Measurements from ENCODE around the gene REV3L.
A peak's percentile ranks its signal among the peaks of the same experiment; 100 is the strongest.
"Not testable (repeated sequence)": the region's sequence is repeated elsewhere in the genome, so short reads cannot be mapped to it uniquely, and the experiment has no call there.

The REV3L gene

DNA sequence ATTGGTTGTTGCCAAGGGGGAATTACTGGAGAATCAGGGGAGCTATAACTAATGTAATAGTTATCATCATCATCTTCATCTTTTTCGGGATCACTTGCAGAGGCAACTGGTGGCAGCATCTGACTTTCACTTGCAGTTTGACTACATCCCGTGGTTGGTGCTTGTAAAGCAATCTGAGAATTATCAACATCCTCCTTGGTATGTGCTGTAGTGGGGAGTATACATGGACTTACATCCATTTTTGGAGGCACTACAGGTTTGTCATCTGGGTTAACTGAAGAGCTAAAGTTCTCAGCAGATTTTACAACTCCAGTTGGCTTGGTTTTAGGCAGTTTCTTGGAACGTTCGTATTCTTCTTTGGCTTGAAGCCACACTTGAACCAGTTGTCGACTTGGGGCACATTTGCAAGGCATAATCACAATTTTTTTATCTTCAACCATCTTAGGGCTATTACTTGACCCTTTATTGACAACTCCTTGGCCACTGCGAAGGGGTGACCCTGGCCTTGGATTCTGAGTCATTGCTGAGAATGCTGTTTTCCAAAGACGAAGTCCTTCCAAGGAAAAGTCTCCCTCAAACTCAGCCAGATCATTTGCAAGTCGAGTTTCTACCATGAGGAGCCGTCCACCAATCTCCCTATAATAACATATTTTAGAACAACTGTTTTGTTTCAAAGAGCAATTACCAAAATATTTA is 115.5 kb downstream of the REV3L start:
- DNase-seq (ENCODE audit: low spot score), result no peak

DNA sequence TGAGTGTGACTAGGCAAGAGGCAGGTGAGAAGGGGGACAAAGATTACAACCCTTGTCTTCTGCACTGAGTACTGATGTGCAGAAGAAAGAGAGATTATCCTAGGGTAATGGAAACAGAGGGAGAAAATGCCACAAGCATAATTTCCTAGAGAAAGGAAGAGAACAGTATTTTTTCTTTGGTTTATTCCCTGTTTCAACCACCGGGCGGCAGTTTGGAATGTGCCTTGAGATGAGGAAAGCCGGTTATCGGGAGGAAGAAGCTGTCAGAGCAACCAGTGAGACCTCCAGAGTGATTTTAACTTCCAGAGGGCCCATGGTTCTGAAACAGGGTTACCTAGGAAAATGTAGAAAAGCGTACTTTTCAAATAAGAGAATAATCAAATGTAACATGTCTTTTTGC is 121.4 kb downstream of the REV3L start:
- peak; percentile 52 for DNase-seq (ENCODE audit: low spot score)

DNA sequence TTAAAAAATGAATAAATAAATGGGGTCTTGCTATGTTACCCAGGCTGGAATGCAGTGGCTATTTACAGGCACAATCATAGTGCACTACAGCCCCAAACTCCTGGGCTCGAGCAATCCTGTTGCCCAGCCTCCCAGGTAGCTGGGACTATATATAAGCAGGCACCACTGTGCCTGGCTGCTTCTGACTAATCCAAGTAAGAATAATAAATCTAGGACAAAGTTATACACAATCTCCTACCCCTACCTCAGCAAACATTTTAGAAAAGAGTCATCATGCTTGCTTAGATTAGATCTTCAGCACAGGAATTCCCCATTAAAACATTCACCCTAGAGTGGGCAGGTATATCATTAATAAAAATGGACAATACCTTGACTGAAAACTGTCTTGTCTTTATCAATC is 124.6 kb downstream of the REV3L start:
- peak; percentile 91 for DNase-seq (ENCODE audit: low spot score)

DNA sequence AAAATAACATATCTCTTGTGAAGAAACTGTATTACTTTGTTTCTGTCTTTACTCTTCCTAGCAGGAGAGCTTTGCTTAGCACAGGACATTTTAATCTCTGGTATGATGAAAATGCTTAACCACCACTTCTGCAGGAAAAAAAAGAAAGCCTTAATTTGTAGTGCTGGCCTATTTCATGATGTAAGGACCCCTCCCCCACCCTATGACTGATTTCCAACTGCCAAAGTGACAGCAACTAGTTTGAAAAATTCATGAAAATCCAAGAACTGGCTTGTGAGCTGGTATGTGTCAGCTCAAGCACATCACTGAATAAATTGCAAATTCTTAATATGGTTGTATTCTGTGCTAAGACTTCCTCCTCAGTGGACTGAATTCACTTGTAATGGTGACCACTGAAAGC is 125.3 kb downstream of the REV3L start:
- DNase-seq (ENCODE audit: low spot score), result peak; percentile 75

DNA sequence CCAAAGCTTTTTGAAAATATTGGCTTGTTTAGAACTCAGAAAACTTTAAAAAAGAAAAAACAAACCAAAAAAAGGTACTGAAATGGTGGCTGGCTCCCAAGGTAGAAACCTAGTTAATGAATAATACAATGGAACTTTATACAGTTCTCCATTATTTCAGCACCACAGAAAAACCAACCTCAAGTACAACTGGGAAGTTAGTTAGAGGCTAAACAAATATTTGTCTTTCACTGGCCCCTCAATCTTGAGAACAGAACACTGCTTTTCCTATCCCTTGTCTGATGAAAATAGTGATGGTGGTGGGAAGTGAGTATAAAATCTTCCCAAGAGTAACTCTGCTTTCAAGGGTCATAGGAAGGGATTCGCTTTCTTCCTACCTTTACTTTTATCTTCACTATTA is 126.5 kb downstream of the REV3L start:
- DNase-seq (ENCODE audit: low spot score), result peak; percentile 26

DNA sequence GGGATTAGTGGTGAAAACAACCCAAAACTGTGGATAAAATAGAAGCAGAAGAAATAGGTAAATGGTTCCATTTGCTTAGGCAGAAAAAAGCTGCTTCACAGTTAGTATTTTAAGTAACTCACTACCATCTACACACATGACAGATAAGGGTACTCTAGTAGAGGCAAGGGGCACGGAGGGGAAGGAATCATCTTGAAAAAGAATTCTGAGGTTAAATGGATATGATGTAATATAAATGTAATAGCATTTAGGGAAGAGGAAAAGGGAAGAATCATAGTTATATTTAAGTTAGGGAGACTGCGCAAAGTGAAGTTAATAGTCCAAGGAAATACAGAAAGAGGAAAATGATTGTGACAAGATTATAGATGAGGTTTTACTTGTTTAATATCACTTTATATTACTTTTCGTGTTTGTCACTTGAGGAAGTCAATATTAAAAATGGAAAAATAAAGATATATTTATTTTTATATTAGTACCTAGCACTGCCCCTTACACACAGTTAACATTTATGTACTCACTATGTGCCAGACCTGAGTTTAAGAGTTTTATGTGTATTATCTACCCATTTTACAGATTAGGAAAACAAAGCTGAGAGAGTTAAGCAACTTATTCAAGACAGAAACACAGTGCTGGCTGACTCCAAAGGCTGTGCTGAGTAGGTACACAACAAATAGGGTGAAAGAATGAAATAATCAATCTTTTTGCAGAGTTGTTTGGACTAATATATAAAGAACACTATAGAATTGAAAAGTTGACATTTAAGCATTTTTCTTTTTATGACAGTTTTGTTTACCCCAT is 128.1 kb downstream of the REV3L start:
- no peak for DNase-seq (ENCODE audit: low spot score)

DNA sequence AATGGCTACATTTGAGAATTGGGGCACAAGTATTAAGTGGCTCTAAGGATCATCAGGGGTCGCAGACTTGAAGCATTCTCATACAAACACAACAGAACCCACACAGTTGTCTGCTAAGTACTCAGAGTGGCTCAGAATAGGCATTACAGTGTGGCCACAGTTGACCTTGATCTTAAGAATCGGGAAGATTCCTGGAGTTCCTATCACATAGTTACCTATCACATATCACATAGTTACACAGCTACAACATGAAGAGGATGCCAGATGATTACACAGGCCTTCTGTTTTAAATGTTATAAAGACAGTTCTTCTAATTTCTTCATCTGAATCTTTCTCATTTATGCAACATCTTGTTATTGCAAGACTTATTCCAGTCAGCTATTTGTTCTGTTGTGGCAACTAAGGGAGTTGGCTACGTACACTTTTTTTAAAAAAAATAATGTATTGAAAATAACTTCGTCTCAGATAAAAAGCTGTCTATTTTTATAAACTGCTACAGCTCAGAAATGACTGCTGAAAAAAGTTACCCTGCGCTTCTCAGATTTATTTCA is 129.0 kb downstream of the REV3L start:
- DNase-seq (ENCODE audit: low spot score), result peak; percentile 2

DNA sequence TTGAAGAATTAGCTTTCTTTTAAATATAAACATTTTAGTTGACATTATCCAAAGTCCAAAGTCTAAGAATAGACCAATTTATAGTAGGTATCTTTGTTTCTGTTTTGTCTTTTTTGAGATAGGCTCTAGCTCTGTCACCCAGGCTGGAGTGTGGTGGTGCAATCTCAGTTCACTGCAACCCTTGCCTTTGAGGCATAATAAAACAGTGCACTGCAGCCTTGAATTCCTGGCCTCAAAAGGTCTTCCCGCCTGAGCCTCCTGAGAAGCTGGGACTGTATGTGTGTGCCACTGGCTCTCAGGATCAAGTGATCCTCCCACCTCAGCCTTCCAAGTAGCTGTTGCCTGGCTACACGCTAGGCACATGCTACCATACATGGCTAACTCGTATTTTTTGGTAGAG is 135.4 kb downstream of the REV3L start:
- no peak for DNase-seq (ENCODE audit: low spot score)

DNA sequence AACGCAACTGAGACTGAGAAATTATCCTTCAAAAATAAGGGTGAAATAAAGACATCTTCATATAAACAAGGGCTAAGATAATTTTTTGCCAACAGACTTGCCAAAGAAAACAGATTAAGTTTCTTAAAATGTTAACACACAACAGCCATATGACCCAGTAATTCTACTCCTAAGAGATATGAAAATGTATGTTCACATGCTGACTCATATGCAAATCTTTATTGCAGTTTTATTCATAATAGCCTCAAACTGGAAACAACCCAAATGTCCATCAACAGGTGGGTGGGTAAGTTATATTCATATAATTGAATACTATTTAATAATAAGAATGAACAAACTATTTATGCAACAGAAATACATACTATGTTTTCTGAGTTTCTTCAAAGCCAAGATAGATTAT is 140.1 kb downstream of the REV3L start:
- DNase-seq (ENCODE audit: low spot score), result no peak

DNA sequence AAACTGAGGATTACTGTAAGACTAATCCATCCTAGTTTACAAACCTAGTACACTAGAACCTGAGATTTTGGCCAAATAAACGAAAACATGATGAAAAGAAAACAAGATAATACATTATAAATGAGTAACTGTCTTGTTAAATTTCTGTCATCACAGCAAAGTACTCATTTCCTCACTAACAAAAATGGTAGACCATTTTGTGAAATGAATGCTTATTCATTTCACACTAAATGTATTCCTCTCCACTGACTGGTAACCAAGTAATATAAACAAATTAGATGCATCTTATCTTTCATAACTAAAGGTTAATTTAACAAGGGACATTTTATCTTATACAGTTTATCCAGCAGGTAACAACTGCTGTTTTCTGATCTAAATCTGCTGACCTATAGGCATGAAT is 143.7 kb downstream of the REV3L start:
- DNase-seq (ENCODE audit: low spot score), result no peak

DNA sequence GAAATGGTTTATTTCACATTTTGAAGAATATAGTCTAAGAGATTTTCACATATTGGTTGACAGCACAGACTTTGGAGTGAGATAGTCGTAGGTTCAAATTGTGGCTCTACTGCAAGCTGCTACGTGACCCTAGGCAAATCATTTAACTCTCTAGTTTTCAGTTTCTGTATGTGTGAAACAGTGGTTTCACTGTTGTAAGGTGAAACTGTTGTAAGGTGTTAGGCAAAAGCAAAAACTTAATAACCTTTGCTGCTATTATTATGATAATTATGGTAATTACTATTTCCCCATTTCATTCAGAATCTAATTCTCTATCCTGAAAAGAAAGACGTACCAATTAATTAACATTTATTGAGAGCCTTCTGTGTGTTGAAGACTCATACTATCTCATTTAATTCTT is 144.2 kb downstream of the REV3L start:
- no peak for DNase-seq (ENCODE audit: low spot score)

DNA sequence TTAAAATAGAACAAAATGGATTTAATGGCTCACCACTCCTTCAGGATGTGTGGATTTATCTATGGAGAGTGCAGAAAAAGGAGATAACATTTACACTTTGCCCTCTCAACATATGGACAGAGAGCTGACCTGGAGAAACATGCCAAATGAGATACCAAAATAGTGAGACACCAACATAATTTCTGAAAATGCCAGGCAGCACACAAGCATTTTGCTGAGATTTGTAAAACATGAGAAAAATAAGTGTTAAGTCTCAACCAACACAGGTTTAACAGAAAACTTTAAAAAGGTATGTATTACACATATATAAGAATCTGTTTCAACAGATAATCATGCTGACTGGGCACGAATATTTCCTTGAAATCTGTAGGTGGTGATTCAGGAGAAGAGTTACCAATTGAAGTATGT is 145.2 kb downstream of the REV3L start:
- DNase-seq (ENCODE audit: low spot score), result no peak

DNA sequence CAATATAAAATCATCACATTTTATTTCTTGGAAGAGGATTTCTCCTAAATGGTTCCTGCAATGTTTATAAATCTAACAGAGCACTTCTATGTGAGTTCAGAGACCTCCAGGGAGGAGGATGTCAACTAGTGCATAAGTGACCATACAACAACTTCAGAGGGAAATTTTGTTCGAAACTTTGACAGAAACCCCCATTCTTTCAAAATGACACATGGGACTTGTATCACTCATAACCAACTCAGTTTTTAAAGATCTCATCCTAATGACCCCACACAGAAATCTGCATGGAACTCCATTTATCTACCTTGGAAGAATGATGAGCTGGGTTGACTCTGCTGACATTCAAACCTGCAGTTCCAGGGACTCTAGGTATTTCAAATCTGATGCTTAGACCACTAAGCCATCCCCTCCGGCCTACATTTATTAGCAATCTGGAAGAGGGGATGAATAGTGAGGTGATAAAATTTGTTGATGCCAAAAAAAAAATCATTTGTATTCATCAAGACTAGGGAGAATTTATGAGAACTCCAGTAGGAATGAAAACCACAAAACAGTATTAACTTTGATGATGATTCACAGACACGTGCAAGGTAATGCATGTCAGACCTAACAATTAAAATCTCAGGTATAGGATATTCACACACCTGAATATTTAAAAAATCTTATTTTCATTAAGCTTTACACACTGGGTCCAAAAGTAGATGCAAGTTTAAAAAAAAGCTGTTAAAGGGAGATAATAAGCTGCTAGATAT is 153.0 kb downstream of the REV3L start:
- peak; percentile 22 for DNase-seq (ENCODE audit: low spot score)

DNA sequence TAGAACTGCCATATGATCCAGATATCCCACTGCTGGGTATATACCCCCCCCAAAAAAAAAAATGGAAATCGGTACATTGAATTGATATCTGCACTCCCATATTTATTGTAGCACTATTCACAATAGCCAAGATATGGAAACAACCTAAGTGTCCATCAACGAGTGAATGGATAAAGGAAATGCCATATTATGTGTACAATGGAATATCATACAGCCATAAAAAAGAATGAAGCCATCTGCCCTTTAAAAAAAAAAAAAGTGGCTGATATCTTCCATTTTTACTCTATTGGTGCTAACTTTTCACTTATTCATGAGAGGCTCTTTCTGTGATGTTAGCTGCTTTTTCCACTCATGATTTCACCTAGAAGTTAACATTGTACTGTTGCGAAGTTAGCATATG is 156.5 kb downstream of the REV3L start:
- DNase-seq (ENCODE audit: low spot score), result no peak

DNA sequence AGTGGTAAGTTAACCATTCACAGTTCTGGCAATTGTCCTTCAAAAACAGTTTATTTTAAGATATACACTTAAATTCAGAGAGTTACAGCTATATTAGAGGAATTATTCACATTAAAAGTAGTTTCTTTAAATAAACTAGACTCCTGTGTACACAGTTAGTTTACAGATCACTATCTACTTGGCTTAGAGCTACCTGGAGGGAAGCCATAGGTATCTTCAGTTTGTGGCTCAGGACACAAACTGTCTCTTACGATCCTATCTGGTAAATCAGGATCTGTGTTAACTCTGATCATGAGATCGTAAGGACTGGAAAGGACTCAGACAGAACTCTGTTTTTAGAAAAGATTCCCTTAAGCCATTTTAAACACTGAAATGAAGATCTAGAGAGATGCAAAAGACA is 160.9 kb downstream of the REV3L start:
- DNase-seq (ENCODE audit: low spot score), result no peak

DNA sequence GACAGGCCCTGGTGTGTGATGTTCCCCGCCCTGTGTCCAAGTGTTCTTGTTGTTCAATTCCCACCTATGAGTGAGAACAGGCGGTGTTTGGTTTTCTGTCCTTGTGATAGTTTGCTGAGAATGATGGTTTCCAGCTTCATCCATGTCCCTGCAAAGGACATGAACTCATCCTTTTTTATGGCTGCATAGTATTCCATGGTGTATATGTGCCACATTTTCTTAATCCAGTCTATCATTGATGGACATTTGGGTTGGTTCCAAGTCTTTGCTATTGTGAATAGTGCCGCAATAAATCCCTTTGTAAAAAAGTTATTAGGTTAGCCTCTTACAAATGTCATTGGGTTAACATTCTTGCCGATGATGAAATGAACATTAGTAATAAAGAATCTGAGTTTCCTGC is 175.1 kb downstream of the REV3L start:
- not testable (repeated sequence) for DNase-seq (ENCODE audit: low spot score)

DNA sequence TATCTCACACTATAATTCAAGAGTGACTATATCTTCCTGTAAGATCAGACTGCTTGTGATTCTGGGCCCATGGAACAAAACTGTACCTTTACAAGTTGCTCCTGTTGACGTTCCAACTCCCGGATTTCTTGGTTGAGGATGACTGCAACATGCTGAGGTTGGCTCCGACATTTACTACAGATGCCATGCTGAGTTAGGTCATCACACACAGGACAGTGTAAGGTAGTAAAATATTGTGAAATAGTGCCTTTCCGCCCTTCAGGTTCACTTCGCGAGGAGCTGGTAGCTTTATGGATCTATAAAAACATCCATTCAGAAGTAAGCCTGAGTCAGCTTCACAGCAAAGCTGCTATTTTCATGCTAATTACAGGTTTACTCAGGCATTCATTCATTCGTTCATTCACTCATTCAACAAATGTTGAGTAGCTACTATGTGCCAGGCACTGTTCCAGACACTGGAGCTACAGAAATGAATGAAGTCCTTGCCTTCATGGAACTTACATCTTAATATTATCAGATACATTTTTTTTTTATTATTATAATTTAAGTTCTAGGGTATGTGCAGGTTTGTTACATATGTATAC is 175.7 kb downstream of the REV3L start:
- no peak for DNase-seq (ENCODE audit: low spot score)

DNA sequence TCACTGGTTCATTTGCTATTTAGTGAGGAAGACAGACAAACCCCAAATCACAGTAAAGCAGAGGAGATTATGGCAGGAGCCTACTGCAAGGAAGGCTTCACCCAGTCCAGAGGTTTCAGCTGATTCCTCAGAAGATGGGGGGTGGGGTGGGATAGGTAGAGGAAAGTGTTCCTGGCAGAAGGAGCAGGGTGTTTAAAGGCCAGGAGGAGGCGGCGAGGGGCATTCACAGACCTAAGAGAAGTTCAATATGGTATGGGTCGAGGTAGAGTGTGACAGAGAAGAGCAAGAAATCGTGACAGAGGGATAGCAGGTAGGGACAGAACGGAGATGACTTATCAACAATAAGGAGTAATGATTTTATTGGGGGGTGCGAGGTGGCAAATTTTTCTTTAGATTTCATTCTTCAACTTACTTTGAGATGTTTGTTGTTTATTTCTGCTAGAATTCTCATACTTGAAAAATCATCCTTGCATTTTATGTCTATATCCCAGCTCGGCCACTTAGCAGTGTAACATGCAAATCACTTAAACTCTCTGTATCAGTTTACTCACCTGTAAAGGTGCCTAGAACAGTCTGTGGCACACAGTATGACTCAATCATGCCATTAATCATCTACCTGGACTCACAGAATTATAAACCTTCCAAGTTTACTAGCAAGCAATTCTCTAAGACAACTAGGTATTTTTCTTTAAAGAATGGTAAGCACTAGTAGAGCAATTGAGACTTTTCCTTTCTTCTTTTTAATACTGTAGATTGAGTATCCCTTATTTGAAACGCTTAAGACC is 176.7 kb downstream of the REV3L start:
- peak; percentile 62 for DNase-seq (ENCODE audit: low spot score)

DNA sequence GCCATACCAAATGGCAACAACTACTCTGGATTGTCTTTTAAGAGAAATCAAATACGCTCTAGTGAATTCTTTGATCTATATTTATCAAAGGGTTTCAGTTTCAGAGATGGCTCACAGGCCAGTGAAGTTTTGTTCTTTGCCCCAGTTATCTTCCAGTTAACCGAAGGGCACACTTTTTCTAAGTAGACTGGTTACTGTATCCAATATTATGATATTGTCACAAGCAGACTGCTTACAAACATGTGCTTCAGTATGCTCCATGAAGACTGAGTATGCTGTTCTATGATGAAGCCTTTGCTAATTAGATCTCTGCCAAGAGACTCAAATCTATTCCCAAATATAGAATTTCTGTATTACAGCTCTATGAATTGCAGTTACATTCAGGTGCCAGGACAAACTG is 181.1 kb downstream of the REV3L start:
- DNase-seq (ENCODE audit: low spot score), result no peak

DNA sequence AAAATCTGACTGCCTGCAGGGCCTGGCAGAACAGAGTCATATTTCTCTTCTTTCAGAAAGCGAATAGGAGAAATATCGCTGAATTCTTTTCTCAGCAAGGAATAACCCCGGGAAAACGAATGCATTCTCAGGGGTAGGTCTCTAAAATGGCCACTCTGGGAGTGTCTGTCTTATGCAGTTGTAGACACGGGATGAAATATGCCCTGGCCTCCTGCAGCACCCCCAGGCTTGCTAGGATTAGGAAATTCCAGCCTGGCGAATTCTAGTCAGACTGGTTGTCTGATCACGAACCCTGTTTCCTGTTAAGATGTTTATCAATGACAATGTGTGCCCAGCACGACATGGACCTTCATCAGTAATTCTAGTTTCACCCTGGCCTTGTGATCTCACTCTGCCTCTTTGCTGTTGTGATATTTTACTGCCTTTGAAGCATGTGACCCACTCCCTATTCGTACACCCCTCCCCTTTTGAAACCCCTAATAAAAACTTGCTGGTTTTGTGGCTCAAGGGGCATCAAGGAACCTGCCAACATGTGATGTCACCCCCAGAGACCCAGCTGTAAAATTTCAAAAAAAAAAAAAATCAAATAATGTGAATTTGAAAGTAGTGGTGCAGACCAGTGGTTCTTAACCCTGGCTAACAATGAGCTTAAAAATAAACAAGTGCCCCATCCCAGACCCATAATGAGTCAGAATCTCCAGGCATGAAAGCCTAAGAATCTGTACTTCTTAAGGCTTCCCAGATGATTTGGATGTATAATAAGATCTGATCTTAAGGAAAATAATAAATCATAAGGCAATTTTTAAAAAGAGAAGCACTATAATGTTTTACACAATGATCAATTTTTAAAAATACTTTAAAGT is 181.8 kb downstream of the REV3L start:
- DNase-seq (ENCODE audit: low spot score), result peak; percentile 55

DNA sequence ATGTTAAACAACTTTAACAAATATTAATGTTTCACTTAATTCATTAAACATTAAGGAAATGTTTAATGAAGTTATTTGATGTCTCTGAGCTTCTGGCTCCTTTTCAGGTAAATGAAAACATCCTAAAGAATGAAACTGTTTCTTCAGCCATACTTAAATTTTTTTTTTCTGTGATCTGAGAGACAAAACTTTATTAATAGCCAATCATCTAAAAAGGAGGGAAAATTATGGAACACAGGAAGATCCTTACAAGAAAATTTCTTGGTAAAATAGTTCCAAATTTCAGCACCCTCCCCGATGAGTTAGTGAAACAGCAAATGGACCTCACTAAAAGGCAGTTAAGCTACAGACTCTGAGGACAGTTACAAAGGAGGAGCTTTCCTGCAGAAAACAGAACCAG is 185.2 kb downstream of the REV3L start:
- no peak for DNase-seq (ENCODE audit: low spot score)

Measured in kidney tubule cell (primary cell).